GM19099 (cell line): Measurements from ENCODE around the gene VTI1A.

Experiments used
- POLR2A ChIP-seq: IDR thresholded peaks from 3 replicates; pipeline ENCODE4 v1.6.1; 2011; ENCODE audit warnings: low read depth; ENCODE audit not compliant: insufficient read length; ENCODE audit errors: extremely low read depth

VTI1A gene

GRCh38 chr10:112835217-112835715 is 388.3 kb downstream of the VTI1A start:
- TF ChIP-seq POLR2A, result no peak

DNA sequence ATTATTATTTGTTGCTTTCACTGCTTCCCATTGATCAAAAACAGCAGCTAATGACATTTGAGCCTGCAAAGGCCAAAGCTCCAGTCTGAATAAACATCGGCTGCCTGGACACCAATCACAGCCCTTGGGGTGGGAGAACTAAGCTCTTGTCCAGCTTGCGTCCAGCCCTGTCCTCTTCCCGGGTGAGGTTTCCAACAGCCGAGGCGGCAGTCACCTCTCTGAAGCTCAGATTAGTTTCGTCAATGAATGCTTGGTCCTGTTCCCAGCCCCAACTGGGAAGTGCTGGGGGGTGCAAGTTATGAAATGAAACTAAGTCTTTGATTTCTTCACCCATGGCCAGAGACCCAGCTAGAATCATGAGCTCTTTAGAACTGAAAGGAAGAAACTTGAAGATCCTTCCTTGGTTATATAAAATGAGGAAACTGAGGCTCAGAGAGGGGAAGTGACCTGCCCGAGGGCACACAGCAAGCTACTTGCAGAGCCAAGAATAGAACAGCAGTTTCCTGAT is 389.0 kb downstream of the VTI1A start:
- no peak for TF ChIP-seq POLR2A

- TF ChIP-seq POLR2A, result no peak
Measured at GRCh38 chr10:112838784-112839481, 391.9 kb downstream of the VTI1A start.

GRCh38 chr10:112839928-112840654 is 393.1 kb downstream of the VTI1A start:
- no peak for TF ChIP-seq POLR2A

- no peak for TF ChIP-seq POLR2A
Measured at GRCh38 chr10:112841549-112841948, 394.5 kb downstream of the VTI1A start.

GRCh38 chr10:112842832-112843360 is 395.9 kb downstream of the VTI1A start:
- no peak for TF ChIP-seq POLR2A

DNA sequence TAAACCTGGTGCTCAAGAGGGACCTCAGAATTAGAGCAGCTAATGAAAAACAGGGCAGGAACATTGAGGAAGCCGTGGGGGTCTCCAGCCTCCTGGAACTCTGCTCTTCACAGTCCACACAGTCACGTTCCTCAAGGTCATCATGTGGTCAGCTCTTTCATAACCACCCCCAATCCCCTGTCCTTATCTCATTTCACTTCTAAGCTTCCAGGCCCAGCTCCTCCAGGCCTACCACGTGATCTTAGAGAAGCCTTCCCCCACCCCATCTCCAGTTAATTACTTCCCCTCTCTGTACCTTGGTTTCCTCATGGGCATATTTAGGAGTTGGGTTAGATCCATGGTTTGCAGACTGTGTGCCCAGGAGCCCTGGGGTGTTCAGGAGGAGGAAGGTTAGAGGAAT is 396.6 kb downstream of the VTI1A start:
- no peak for TF ChIP-seq POLR2A

DNA sequence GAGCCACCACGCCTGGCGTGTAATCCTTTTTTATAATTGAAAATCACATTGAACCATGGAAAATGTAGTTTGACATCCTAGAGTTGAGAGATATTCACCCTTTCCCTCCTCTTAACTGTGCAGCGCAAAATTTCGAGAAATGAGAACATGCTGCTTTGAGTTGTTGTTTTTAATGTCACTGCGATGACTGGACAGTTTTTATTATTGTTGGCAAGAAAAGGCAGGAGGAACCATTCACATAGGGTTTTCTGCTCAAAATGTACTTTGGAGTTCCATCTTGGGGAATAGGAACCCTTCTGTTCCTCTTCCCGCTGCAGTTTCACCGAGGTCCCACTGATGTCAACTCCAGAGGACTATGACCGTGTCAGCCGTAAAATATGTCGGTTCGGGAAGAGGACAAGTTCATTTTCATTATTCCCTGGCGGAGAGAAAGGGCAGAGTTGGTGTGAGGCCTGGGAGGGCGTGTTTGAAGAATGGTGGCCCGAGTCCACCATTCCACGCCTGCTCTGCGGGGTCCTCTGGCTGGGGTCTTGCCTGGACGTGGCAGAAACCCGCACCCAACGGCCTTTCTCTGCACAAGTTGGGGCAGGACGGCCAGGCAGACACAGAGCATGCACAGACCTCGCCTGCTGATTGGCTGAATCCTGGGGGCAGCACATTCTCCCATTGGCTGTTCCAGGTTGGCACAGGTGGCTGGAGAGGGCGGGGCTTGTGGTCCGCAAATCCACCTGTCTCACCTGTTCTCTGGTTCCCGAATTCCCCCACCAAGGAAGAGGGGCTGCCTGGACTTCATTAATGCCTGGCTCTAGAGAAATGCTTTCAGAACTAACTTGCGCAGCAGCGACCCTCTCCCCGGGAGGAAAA is 397.9 kb downstream of the VTI1A start:
- no peak for TF ChIP-seq POLR2A

DNA sequence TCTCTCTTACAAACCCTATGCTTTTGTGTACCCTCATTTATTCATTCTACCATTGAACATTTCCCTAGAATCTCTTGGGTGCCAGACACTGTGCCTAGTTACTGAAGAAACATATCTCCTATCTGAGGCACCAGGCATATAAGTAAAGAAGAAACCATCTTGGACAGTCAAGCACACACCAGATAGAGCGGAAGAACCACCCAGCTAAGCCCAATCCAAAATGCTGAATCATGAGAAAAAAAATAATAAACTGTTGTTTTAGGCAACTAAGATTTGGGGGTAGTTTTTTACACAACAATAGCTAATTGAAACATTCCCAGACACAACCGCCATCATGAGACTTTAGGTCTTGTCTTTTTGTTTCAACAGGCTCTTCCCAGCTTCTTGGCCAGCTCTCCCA is 400.8 kb downstream of the VTI1A start:
- no peak for TF ChIP-seq POLR2A

- TF ChIP-seq POLR2A, result no peak
Measured at GRCh38 chr10:112848228-112848627, 401.2 kb downstream of the VTI1A start.

DNA sequence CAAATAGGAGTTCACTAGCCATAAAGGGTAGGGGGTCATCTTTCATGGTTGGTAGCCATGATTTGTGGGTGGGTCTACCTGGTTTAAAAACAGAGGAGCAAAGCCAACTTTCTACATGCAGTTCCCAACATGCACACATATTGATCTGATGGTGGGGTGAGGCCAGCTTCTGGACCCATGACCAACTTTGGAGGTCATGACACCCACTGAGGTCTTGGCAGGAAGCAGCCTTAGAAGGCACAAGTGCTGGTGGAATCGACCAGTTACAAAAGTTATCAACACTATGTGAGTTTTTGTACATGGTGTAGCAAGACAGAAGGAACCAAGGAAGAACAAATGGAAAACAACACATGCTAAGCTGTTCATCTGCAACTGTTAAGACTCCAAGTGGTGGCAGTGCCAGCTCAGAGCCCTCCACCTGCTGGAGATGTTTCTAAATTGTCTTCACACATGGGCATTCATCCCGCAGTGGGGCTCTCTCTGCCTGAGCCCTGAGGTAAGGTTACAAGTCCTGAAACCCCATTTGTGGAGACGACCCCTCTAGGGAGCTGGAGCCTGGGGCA is 401.9 kb downstream of the VTI1A start:
- TF ChIP-seq POLR2A, result no peak

DNA sequence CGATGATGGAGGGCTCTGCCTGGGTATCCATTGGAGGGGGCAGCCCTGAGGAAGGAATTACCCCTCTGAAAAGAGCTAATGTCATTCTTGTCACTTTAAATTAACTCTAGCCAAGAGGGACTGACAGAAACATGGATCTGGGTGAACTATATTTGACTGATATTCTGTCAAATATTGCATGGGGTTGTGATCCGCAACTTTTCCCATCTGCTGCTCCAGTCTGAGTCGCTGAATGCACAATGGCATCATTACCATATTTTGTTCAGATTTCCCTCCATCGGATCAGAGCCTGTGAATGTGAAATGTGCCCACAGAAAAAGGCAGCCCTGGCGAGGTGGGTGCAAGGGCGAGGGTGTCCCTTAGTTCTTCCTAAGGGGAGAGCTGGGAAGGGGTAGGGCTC is 402.5 kb downstream of the VTI1A start:
- TF ChIP-seq POLR2A, result no peak

DNA sequence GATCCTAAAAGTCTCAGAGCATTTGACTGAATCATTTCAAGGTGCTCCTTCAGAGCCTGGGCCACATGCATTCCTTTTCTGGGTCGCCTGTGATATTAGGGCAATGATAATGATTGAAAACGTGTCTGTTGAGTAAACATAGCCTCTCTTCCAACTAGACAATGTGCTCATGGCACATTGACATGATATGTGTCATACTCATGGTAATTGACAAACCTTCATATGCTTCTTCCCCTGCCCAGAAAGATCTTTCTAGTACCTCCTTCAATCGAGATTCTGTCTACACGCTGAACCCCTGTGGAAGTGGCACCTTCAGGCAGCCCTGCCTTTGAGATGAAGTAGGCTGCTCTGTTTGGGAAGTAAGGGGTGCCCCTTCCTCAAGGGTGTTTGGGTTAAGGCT is 404.2 kb downstream of the VTI1A start:
- TF ChIP-seq POLR2A, result no peak

DNA sequence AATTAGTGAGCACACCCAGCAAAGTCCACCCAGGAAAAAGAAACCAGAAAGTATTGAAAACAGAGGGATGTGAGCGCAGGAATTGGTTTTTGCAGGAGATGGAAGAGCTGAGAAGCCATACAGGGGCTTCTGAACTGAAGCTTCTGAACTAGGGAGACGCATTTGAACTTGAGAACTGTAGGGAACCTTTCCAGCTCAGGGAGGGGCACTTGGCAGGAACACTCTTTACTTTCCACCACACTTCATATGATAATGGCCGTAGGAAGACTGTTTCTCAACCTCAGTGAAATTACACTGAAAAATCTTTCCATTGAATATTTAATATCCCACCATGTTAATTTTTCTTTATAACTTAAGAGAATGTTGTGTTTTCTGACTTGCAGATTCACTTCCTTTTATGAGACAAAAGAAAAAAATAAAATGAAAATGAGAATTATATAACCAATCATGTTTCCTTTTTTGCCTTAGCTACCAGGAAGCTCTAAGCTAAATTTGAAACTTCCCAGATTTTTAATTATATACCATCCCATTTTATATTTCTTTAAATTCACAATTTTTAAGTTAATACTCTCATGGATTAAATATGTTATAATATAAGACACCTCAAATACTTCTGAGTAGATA is 404.7 kb downstream of the VTI1A start:
- TF ChIP-seq POLR2A, result no peak

- no peak for TF ChIP-seq POLR2A
Measured at GRCh38 chr10:112852306-112852705, 405.3 kb downstream of the VTI1A start.

DNA sequence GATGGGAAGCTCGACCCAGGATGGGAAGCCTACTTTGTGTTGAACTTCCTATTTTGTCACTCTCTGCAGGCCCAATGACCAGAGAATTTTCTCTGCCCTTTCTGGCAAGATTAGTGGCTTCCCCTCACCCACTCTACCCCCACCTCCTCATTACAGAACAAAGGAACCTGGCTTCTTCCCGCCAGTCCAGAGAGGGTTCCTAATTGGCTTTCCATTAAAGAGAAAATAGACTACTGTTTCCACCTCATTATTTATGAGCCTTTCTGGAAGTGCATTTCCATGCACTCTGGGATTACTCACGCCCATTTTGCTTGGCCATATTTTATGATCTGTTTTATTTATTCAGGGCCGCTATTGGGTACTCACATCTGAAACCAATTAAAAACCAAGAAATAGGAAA is 408.1 kb downstream of the VTI1A start:
- no peak for TF ChIP-seq POLR2A
